ENCODE results near the gene UBE2E2.

The UBE2E2 gene

GRCh38 chr3:23259515-23259914, 56.4 kb downstream of the UBE2E2 start:
- Mint-ChIP-seq H3K4me3 (no peak overlapping the region), H3K36me3 (ENCODE audit: low read depth) (peaks cover 4% of the 10 kb centered on the region), H3K27me3 (ENCODE audit: low read depth) (no peaks in the 10 kb centered on the region), H3K4me1 (peaks cover 14% of the 10 kb centered on the region), H3K27ac (no peak overlapping the region), H3K9me3 (no peaks in the 10 kb centered on the region)
- no peak for TF ChIP-seq CTCF (IDR thresholded peaks at IDR 0.05; ENCODE audit: unreplicated experiment in 3 of 3)

GRCh38 chr3:23262766-23263165, 59.6 kb downstream of the UBE2E2 start:
- no peak for TF ChIP-seq CTCF (IDR thresholded peaks at IDR 0.05; ENCODE audit: unreplicated experiment in 3 of 3)
- H3K27ac Mint-ChIP-seq: no peak overlapping the region
- peaks cover 5% of the 10 kb centered on the region for H3K4me1 Mint-ChIP-seq
- peaks cover 11% of the 10 kb centered on the region for H3K9me3 Mint-ChIP-seq
- H3K4me3 Mint-ChIP-seq: no peak overlapping the region
- H3K36me3 Mint-ChIP-seq (ENCODE audit: low read depth): peaks cover 16% of the 10 kb centered on the region
- H3K27me3 Mint-ChIP-seq (ENCODE audit: low read depth): no peaks in the 10 kb centered on the region

GRCh38 chr3:23263796-23264195, 60.7 kb downstream of the UBE2E2 start:
- Mint-ChIP-seq H3K36me3 (ENCODE audit: low read depth) (peaks cover 12% of the 10 kb centered on the region), H3K4me3 (no peak overlapping the region), H3K9me3 (peaks cover 11% of the 10 kb centered on the region), H3K27ac (no peak overlapping the region), H3K4me1 (peaks cover 5% of the 10 kb centered on the region), H3K27me3 (ENCODE audit: low read depth) (no peaks in the 10 kb centered on the region)
- no peak for TF ChIP-seq CTCF (IDR thresholded peaks at IDR 0.05; ENCODE audit: unreplicated experiment in 3 of 3)

GRCh38 chr3:23264413-23264812, 61.3 kb downstream of the UBE2E2 start:
- Mint-ChIP-seq H3K9me3 (peaks cover 12% of the 10 kb centered on the region), H3K4me3 (no peak overlapping the region), H3K27ac (no peak overlapping the region), H3K27me3 (ENCODE audit: low read depth) (no peaks in the 10 kb centered on the region), H3K36me3 (ENCODE audit: low read depth) (peaks cover 15% of the 10 kb centered on the region), H3K4me1 (peaks cover 5% of the 10 kb centered on the region)
- no peak for TF ChIP-seq CTCF (IDR thresholded peaks at IDR 0.05; ENCODE audit: unreplicated experiment in 3 of 3)

- H3K4me1 Mint-ChIP-seq: peaks cover 5% of the 10 kb centered on the region
- no peak for TF ChIP-seq CTCF (IDR thresholded peaks at IDR 0.05; ENCODE audit: unreplicated experiment in 3 of 3)
- H3K9me3 Mint-ChIP-seq: peaks cover 25% of the 10 kb centered on the region
- no peak overlapping the region for H3K27ac Mint-ChIP-seq
- peaks cover 30% of the 10 kb centered on the region for H3K36me3 Mint-ChIP-seq (ENCODE audit: low read depth)
- H3K27me3 Mint-ChIP-seq (ENCODE audit: low read depth): no peaks in the 10 kb centered on the region
- H3K4me3 Mint-ChIP-seq: no peak overlapping the region
These were observed 67.3 kb downstream of the UBE2E2 start for GRCh38 chr3:23270423-23270822.

GRCh38 chr3:23271876-23272741, 69.0 kb downstream of the UBE2E2 start:
- H3K27ac Mint-ChIP-seq: no peak overlapping the region
- no peak overlapping the region for H3K4me3 Mint-ChIP-seq
- H3K27me3 Mint-ChIP-seq (ENCODE audit: low read depth): no peaks in the 10 kb centered on the region
- peaks cover 21% of the 10 kb centered on the region for H3K9me3 Mint-ChIP-seq
- TF ChIP-seq CTCF (IDR thresholded peaks at IDR 0.05; ENCODE audit: unreplicated experiment in 3 of 3): no peak
- peaks cover 9% of the 10 kb centered on the region for H3K4me1 Mint-ChIP-seq
- peaks cover 24% of the 10 kb centered on the region for H3K36me3 Mint-ChIP-seq (ENCODE audit: low read depth)
